GM19324 (cell line): Measurements from ENCODE around the gene FBLN2.

Experiments
- ATAC-seq: cut with Tn5 transposase; IDR thresholded peaks from one replicate; pipeline ENCODE4 v1.9.1; 2021; ENCODE audit warnings: mild to moderate bottlenecking, moderate library complexity; ENCODE audit not compliant: unreplicated experiment, low FRiP score

FBLN2 gene

DNA sequence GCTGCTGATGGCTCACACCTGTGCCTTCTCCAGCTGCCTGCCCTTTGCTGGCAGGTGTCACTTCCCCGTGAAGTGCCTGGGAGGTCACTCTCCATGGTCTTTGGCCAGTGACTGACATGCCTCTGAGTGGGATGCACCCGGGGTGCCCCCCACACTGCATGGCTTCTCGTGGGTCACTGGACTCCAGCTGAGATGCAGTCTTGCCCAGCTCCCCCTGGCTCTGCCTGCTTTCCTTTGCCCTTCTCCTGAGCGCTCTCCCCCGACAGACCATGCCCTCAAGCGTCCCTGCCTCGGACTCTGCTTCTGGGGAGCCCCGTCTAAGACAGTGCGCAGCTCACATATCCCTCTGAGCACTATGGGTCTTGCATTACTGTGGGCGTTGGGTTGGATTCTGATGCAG, 14.4 kb downstream of the FBLN2 start:
- no peak for ATAC-seq

DNA sequence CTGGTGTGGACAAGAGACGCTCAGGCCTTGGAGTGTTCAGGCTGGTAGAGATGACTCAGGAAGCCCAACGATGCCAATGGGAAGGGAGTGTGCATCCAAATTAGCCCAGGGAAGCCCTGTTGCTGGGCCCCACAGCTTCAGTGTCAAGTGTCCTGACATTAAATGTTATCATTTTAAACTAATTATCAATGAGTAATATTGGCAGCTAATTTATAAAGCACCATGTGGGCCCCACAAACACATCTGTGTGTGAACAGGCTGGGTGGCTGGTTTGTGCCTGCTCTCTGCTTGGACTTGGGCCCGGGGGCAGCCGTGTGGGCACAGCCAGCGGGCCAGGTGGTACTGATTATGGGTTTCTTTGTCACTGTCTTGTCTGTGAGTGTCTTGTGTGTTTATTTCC, 15.0 kb downstream of the FBLN2 start:
- ATAC-seq = no peak

DNA sequence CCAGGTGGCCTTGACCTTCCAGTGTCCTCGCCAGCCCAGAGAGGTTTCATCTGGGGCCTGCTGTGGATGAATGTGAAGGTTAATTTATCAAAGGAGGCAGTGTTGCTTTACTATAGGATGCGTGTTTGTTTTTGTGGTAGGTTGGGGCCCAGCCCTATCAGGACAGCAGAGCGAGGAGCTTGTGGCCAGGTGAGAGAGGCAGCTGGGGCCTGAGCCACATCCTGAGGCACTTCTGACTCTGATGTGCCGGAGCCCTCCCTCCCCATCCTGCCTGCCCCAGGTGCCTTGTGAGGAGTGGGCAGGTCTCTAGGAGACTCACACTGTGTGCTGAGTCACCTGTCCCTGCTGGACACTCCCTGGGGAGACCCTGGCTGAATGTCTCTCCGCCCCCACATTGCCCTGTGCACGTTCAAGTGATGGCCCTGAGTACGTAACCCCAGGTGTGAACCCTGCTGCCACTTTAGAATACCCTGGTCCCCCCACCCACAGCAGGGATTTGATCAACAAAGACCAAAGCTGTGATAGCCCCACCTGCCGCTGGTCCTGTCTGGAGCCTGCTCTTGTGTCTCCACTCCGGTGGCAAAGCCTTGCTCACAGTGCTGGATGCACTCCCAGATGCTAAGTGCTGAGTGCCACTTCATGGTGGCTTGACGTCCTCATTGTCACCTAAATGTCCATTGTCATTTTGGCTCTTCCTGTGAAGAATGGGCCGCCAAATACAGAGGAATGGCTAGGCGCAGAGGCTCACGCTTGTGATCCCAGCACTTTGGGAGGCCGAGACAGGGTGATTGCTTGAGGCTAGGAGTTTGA, 16.0 kb downstream of the FBLN2 start:
- no peak for ATAC-seq

DNA sequence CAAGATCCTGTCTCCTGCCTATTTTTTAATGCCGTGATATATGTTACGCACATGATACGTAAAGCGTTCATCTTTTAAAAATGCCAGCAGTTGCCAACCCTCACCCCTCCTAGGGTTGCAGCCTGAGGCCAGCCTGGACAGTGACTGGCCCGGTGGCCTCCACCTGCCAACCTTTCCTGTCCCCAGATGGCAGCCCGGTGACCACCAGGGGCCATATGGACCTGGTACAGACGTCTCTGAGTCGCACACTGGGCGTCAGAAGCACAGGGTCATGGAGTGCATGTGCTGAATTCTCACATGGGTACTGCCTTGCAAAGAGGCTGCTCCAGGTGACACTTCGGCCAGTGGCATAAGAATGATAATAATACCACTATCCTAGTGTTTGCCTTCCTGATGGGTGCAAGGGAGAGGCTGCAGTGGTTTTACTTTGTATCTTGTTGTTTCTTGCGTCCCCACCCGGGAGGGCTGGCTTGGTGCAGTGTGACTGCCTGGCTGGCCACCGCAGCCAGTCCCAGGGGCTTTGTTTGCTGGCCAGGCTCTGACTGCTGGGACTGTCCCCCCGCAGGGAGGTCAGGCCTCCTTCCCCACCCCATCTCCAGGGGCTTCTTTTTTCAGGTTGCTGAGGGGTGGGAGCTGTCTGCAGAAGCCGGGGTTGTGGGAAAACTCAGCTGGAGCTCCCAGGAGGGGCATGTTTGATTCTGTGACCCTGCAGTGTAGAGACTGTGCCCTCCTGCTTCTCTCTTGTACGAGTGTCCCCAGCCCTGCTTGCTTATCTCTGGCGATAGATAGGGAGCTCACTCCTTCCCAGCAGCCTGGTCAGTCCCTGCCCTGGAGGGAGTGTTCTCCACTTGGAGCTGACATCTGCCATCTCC, 16.9 kb downstream of the FBLN2 start:
- no peak for ATAC-seq

DNA sequence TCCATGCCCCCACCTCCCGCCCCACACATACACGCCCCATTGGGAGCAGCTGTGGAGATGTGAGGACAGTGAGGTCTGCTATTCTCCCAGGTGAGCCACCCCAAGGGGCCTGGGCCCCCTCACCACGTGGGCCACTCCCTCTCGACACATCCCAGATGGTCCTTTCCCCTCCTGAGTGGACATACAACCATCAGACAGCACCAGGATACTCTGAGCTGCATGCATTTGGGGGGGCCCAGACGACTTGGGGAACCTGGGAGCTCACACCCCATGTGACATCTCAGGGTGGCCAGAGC, 17.5 kb downstream of the FBLN2 start:
- no peak for ATAC-seq

DNA sequence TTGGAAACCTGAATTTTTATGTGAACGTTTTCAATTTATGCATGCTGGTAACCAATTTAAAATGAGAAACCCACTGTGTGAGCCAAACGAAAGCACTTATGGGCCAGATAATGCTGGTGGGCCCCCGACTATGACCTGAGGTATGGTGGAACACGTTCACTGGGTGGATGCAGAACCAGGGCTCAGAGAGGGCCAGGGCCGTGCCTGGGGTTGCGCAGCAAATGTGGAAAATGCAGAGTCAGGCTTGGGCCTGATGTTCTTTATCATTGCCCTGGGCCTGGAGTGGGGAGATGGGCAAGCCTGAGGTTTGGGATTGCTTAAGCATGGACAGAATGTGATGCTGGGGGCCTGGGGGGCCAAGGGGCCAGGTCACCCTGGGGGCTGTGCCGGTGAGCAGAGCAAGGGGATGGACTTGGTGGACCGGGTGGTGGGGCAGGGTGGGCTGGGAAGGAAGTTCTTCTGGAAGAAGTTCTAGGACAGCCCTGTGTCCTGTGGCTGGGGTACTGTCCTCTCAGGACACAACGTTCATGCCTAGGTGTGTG, 17.9 kb downstream of the FBLN2 start:
- no peak for ATAC-seq

DNA sequence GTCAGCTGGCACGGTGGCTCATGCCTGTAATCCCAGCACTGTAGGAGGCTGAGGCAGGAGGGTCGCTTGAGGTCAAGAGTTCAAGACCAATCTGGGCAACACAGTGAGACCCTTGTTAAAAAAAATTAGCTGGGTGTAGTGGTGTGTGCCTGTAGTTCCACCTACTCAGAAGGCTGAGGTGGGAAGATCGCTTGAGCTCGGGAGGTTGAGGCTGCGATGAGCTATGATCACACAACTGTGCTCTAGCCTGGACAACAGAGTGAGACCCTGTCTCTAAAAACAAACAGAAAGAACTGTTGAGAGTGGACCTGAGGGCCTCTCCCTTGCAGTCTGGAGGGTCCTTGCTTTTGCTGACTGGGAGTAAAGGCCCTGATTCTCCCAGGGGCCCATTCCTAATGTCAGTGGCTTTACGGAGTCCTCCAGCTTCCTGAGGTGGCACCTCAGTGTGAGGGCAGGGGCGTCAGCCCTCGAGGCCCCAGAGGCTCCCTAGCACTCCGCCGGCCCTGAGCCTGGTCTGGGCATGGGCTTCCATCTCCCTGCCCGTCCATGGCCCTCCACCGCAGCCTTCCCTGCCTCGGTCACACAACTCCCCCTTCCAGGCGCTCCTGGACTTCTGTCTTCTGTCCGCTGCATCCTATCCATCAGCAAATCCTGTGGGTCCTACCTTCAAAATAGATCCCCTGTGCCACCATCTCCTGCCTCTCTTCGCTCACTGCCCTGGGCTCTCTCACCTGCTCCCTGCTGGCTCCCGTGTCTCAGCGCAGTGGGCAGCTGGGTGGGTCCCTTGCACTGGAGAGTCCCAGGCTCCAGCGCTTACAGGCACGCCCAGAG, 19.0 kb downstream of the FBLN2 start:
- no peak for ATAC-seq

DNA sequence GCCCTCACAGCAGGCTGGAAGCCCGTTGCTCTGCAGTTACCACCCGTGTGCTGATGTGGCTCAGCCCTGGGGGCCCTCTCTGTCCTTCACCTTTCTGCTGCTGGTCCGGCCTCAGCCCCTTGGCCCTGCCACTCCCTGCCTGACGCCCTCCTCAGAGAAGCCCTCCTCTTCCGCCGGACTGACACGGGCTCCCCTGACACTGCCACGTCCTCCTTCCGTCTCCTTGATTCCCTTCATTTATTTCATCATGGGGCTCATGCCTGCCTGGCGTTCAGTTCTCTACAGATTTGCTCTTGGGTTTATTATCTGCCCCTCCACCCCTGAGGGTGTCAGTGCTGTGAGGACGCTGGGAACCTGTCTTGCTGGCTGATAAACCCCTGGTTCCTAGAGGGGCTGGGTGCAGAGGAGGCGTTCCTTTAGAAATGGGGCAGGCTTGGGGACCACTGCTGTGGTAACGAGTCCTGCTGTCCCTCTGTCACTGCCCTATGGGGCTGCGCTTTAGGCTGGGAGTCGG, 19.6 kb downstream of the FBLN2 start:
- no peak for ATAC-seq

DNA sequence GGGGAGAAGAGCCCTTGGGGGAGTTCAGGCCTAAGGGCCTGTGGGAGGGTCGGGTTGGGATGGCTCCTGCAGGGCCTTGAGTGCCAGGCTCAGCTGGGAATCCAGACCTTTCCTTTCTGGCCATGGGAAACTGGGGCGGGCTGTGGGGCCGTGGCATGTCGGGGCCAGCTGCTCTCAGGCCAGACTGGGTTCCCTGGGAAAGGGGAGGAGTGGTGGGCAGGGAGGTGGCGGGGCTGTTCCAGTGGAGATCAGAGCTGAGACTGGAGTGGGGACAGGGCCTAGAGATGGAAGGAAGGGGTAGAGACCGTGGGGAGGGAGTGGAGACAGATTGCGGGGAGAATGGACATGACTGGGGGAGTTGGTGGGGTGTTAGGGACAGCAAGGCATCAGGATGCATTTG, 20.3 kb downstream of the FBLN2 start:
- ATAC-seq = no peak

DNA sequence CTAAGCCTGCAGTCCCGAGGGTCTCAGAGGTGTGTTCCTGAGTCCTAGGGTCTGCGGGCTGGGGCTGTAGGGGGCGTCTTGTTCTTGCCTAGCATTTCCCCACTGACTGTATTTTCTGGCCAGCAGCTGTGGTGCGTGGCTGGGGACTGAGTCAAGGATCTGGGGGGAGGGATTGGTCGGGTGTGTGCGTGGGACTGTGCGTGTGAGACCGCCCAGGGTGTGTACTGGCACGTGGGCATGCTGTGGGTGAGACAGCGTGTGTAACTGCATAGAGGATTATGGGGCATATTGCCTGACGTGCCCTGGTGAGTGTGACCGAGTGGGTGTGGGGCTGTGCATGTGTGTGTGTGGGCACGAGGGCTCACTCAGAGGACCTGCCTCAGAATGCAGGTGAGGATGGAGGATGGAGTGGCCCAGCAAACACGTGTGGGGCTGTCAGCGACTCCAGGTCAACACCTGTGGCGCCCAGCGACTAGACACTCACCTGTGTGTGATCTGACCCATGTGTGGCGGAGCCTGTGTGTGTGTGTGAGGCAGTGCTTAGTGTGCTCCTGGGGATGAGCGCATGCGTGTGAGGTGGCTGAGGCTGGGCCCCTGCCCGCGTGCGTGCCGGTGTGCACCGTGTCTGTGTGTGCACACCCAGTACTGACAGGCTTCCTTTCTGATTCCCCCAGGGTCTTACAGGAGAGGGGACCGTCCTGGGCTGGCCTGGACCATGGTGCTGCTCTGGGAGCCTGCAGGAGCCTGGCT, 20.9 kb downstream of the FBLN2 start:
- no peak for ATAC-seq

DNA sequence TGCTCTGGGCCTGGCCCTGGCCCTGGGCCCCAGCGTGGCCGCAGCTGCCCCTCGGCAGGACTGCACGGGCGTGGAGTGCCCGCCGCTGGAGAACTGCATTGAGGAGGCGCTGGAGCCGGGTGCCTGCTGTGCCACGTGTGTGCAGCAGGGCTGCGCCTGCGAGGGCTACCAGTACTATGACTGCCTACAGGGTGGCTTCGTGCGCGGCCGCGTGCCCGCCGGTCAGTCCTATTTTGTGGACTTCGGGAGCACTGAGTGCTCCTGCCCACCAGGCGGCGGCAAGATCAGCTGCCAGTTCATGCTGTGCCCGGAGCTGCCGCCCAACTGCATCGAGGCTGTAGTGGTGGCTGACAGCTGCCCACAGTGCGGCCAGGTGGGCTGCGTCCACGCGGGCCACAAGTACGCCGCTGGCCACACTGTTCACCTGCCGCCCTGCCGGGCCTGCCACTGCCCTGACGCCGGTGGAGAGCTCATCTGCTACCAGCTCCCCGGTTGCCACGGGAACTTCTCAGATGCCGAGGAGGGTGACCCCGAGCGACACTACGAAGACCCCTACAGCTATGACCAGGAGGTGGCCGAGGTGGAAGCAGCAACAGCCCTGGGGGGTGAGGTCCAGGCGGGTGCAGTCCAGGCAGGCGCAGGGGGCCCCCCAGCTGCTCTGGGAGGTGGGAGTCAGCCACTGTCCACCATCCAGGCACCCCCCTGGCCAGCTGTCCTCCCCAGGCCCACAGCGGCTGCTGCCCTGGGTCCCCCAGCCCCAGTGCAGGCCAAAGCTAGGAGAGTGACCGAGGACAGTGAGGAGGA, 21.7 kb downstream of the FBLN2 start:
- no peak for ATAC-seq

DNA sequence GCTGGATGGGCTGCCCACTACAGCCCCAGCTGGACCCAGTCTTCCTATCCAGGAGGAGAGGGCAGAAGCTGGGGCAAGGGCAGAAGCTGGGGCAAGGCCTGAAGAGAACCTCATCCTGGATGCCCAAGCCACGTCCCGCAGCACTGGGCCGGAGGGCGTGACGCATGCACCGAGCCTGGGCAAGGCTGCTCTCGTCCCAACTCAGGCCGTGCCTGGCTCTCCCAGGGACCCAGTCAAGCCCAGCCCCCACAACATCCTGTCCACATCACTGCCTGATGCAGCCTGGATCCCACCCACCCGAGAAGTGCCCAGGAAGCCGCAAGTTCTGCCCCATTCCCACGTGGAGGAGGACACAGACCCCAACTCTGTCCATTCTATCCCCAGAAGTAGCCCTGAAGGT, 22.3 kb downstream of the FBLN2 start:
- no peak for ATAC-seq

DNA sequence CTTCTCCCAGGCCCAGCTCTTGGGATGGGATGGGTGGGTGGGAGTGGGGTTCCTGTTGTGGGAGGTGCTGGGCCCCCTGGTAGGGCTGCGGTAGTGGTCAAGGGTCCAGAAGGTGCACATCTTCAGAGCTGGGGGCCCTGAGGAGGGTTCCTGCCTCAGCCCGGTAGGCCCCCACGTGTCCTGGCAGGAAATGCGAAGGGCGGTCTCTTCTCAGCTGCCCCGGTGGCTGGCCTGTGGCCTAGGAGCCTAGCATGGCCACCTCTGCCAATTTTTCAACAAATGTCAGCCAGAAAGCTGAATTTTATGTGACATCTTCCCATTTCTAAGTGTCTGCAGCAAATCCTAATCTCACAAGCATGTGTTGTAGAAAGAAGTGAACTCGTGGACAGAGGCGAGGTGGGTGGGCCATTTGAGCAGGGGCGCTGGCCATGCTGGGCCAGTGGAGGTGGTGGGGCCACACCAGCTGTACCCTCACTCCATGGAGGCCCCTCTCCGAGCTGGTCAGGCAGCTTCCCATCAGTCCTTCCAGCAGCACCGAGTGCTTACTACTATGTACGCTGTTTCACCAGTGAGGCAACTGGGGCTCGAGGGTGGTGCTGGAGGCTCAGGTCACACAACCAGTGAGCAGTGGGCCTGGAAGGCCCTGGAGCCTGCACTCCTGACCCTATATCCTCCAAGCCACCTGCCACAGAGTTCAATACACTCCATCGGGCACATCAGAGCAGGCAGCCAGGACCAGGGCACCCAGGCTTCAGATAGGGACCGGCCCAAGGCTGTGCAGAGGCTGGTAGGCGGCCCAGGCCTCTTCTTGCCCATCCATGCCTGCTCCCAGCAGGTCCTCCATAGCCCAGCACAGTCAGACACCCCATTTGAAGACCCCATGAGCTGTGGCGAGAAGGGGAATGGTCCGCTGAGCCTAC, 23.2 kb downstream of the FBLN2 start:
- no peak for ATAC-seq

DNA sequence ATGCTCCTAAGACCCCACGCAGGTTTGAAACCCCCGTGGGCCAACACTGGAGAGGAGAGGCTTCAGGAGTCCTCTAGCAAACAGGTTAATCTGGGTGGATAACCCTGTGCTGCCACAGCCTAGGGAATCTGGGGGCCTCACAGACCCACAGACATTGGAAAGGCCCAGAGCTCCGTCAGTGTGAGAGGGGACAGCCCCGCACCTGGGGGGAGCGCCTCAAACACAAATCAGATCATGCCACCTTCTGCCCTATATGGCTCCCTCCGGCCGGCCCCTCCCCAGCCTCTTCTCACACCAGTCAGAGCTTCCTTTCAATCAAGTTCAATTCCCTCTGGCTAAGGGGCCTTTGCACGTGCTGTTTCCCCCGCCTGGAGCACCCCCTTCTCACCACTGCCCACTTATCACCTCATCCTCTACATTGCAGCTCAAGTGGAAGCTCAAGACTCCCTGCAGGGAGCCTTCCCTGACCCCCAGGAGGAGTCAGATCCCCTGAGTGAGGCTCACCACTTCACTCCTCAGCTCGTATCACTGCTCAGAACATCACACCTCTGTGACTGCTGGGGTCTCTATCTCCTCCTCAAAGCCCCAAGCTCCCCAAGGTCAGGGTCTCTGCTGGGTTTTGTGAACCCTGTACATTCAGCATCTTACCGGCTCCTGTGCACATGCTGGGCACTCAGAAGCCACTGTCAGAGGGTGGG, 24.1 kb downstream of the FBLN2 start:
- ATAC-seq = no peak

DNA sequence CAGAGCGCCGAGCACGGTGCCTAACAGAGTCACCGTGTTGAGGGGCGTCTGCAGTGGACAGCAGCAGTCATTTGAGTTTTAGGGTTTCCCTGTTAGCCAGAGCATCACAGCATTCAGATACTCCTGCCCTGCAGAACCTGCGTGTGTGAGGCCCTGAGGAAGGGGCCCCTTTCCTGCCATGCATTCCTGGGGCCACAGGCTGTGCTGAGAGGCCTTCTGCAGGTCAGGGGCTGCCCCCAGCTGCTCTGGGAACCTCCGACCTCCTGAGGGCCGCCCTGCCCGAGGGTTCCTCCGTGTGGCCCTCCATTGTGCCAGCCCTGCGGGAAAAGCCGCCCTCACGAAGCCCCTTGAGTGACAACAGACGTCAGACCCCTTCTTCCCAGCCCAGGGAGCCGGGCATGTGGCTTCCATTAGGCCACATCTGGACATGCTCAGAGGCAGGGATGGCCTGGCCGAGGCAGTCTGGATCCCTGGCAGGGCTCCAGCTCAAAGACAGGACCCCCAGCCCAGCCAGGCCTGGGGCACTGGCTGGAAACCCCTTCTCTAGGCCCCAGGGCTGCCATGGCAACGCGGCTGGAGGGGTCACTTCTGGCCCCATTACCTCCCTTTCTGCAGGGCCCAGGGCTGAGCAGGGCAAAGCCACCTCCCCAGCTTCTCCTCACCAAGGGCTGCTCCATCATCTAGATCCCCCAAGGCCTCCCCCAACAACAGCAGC, 25.3 kb downstream of the FBLN2 start:
- ATAC-seq = no peak

DNA sequence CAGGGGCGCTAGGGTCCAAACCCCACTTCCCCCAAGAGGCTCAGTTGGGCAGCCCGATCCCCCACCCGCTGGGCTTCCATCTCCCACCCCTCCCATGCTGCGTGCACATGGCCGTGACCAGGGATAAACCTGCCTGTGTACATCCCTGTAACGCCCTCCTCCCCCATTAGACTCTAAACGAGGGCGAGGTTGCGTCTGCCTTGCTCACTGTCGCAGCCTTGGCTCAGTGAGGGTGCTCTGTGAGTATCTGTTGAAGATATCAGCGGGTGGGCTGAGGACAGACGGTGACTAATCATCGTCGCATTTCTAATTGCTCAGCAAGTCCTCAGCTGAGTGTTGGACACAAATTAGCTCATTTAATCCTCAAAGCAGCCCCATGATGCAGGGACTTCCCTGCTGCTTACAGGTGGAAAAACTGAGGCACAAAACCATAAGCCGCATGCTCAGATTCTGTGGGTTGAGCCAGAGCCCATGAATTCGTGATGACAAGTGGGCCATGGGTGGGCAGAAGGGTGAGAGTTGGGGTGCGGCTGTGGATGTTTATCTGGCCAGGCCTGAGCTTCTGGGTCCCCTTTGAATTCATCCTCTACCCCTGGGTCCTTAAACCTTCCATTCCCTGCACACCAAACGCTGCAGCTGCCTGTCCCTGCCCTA, 26.0 kb downstream of the FBLN2 start:
- ATAC-seq = no peak
